ENCODE measurements around the gene DLG2. TPM values are rescaled to one million over a fixed set of nuclear protein-coding genes. Genes with fewer than 3 reads are reported as not detected.

The DLG2 gene
- total and polyA plus RNA-seq, 11 donors, result 2.4 to 13.9 (median 7.1) TPM

DNA sequence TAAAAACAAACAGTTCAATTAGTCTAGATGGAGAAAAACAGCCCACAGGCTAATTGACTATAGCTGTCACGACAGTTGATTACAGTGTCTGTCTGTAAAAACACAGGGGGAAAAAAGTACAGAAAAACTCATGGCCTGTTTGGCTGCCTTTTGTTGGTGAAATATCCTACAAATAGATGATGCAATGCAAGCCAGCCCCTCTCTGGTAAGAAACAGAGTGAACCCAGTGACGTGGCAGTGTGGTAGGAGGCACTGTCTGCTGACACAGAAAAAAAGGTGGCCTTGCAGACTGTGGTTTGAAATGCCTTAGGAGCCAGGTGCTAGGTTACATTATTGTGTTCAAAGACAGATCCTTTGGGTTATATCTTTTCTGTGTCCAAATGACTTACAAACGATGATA, 1909.6 kb downstream of the DLG2 start:
- Histone ChIP-seq H3K9me3 (no peaks in the 10 kb centered on the region), H3K4me1 (no peaks in the 10 kb centered on the region), H3K27ac (no peak overlapping the region), H3K4me3 (no peak overlapping the region), H3K27me3 (no peaks in the 10 kb centered on the region), H3K36me3 (no peaks in the 10 kb centered on the region)
- TF ChIP-seq, protein P1, sequence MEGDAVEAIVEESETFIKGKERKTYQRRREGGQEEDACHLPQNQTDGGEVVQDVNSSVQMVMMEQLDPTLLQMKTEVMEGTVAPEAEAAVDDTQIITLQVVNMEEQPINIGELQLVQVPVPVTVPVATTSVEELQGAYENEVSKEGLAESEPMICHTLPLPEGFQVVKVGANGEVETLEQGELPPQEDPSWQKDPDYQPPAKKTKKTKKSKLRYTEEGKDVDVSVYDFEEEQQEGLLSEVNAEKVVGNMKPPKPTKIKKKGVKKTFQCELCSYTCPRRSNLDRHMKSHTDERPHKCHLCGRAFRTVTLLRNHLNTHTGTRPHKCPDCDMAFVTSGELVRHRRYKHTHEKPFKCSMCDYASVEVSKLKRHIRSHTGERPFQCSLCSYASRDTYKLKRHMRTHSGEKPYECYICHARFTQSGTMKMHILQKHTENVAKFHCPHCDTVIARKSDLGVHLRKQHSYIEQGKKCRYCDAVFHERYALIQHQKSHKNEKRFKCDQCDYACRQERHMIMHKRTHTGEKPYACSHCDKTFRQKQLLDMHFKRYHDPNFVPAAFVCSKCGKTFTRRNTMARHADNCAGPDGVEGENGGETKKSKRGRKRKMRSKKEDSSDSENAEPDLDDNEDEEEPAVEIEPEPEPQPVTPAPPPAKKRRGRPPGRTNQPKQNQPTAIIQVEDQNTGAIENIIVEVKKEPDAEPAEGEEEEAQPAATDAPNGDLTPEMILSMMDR (IDR thresholded peaks at IDR 0.05), result no peak
- no peak for TF ChIP-seq POLR2A (IDR thresholded peaks at IDR 0.05)
- ATAC-seq (no peak), DNase-seq (no peak)
- intact Hi-C loops (cut with DNase I), result no loop called here
- 73 to 82% (median 75%) methylated on average over 3 of the region's 3 CpGs for WGBS, 4 donors

DNA sequence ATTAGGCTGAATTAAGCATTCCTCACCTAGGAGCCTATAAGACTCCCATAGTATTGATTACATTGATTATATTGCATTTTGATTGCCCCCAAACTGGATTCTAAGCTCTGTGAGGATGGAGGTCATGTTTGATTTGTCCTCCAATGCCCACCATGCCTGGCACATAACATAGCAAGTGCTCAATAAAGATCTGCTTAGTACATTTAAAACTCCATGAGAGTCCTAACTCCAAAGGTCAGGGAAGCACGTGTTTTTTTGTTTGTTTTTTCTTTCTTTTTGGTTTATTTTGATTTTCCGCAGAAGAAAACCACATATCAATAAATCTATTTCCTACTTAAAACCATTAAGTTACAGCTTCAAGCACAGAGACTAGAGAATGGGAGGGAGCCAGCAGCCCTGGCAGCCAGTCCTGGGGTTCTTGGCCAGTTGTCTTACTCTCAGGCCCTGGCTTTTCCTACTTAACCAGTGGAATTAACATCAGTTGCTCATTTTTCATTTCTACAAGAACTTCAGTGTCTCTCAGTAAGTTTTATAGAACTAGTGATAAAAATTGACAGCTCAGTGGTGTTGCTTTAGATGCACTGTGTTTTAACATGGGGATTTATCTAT, 1911.1 kb downstream of the DLG2 start:
- Histone ChIP-seq H3K4me1 (no peaks in the 10 kb centered on the region), H3K27me3 (no peaks in the 10 kb centered on the region), H3K4me3 (no peak overlapping the region), H3K27ac (no peak overlapping the region), H3K9me3 (no peaks in the 10 kb centered on the region), H3K36me3 (no peaks in the 10 kb centered on the region)
- no peak for DNase-seq
- no peak for ATAC-seq
- intact Hi-C loops (cut with DNase I), result no loop called here
- TF ChIP-seq, protein P1 (IDR thresholded peaks at IDR 0.05), result no peak
- no peak for TF ChIP-seq POLR2A (IDR thresholded peaks at IDR 0.05)
- 77 to 86% (median 81%) methylated on average over 2 of the region's 2 CpGs for WGBS, 4 donors

DNA sequence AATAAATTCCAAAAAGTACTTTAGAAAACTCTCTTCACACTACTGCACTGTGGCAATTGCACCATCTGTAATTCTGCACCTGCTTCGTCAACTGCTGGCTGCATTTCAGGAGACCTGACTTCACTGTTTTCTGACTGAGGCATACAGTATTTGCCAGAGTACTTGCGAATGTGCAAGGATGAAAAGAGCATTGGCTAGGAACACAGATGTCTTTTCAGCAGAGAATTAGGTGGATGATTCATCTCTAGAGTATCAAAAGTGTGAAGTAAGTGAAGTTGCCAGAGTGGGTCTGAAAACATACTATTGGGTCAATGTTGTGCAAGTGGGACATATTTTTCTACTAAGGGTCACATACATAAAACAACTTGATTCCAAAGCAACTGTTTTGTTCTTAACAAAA, 1913.4 kb downstream of the DLG2 start:
- TF ChIP-seq, protein P1 (IDR thresholded peaks at IDR 0.05), result no peak
- no peak for TF ChIP-seq POLR2A (IDR thresholded peaks at IDR 0.05)
- intact Hi-C loops (cut with DNase I), result no loop called here
- ATAC-seq, result peak in 2 of 4 donors; percentile 64 to 73

GRCh38 chr11:83711106-83711527, 1916.0 kb downstream of the DLG2 start:
- DNase-seq, result no peak
- ATAC-seq, result no peak
- H3K9me3 ChIP-seq, result no peaks in the 10 kb centered on the region
- H3K27ac ChIP-seq, result no peak overlapping the region
- intact Hi-C loops (cut with DNase I), result no loop called here
- TF ChIP-seq, protein P1 (IDR thresholded peaks at IDR 0.05), result no peak
- no peak for TF ChIP-seq POLR2A (IDR thresholded peaks at IDR 0.05)
- 81 to 90% (median 84%) methylated on average over 5 of the region's 5 CpGs for WGBS, 4 donors
- H3K4me3 ChIP-seq, result no peak overlapping the region
- no peaks in the 10 kb centered on the region for H3K36me3 ChIP-seq
- no peaks in the 10 kb centered on the region for H3K4me1 ChIP-seq
- no peaks in the 10 kb centered on the region for H3K27me3 ChIP-seq

More for the DNA sequence above, 1913.4 kb downstream of the DLG2 start:
- H3K9me3 ChIP-seq, result no peaks in the 10 kb centered on the region
- H3K27ac ChIP-seq, result no peak overlapping the region
- WGBS, 4 donors, result 52 to 73% (median 59%) methylated on average over 2 of the region's 2 CpGs
- H3K36me3 ChIP-seq, result no peaks in the 10 kb centered on the region
- DNase-seq, result no peak
- no peaks in the 10 kb centered on the region for H3K4me1 ChIP-seq
- no peaks in the 10 kb centered on the region for H3K27me3 ChIP-seq
- no peak overlapping the region for H3K4me3 ChIP-seq
